Keratinocyte (primary cell): ENCODE results near the gene FIGNL1. TPM values are rescaled to one million over a fixed set of nuclear protein-coding genes. Genes with fewer than 3 reads are reported as not detected.
A peak's percentile ranks its signal among the peaks of the same experiment; 100 is the strongest.

ENCODE experiments used
- DNase-seq: peaks from one replicate; pipeline ENCODE4 v3.0.0-alpha.2; 2011; ENCODE audit warnings: low read depth, missing footprints, low spot score
- FAIRE-seq: peaks from 2 replicates; lab custom pipeline; 2011; peaks lifted over from hg19 to GRCh38; lab: Jason Lieb, UNC
- H2AFZ ChIP-seq: 2 replicates; pipeline ENCODE4 v1.6.0; 2012; ENCODE audit warnings: low read length, control low read depth, inconsistent platforms; ENCODE audit not compliant: control insufficient read depth
- H3K27ac ChIP-seq: 2 replicates; pipeline ENCODE4 v1.5.1; 2011; ENCODE audit warnings: low read length; ENCODE audit not compliant: control insufficient read depth, insufficient read depth
- H3K27me3 ChIP-seq: 3 replicates; pipeline ENCODE4 v1.6.0; 2011; ENCODE audit warnings: low read length; ENCODE audit not compliant: control insufficient read depth, insufficient read depth; ENCODE audit errors: extremely low read depth
- H3K36me3 ChIP-seq, 2 experiments: 2 replicates in 1 of 2; 3 replicates in 1 of 2; pipeline ENCODE4 v1.5.1; 2011; ENCODE audit warnings: low read length in 2 of 2, mild to moderate bottlenecking in 1 of 2; ENCODE audit not compliant: control insufficient read depth in 2 of 2, insufficient read depth in 2 of 2; ENCODE audit errors: extremely low read depth in 1 of 2
- H3K4me1 ChIP-seq: 3 replicates; pipeline ENCODE4 v1.5.1; 2011; ENCODE audit warnings: low read length; ENCODE audit not compliant: control insufficient read depth, insufficient read depth; ENCODE audit errors: extremely low read depth
- H3K4me2 ChIP-seq: 3 replicates; pipeline ENCODE4 v1.6.0; 2011; ENCODE audit warnings: low read depth, low read length; ENCODE audit not compliant: control insufficient read depth, insufficient read depth; ENCODE audit errors: extremely low read depth
- H3K4me3 ChIP-seq, 3 experiments: fragments of 200-600 bp in 1 of 3; sonication (generic) in 1 of 3; 2 replicates in 2 of 3; 3 replicates in 1 of 3; pipeline ENCODE4 v1.5.1; 2011 to 2016; ENCODE audit warnings: low read length in 3 of 3, mild to moderate bottlenecking in 3 of 3, control low read depth in 2 of 3, inconsistent platforms in 1 of 3, low read depth in 1 of 3, mixed read lengths in 1 of 3, mixed run types in 1 of 3, moderate library complexity in 1 of 3; ENCODE audit not compliant: control insufficient read depth in 2 of 3, insufficient read depth in 2 of 3; ENCODE audit errors: extremely low read depth in 1 of 3
- H3K79me2 ChIP-seq: 2 replicates; pipeline ENCODE4 v1.6.0; 2012; ENCODE audit warnings: low read length; ENCODE audit not compliant: control insufficient read depth, insufficient read depth
- H3K9ac ChIP-seq: 3 replicates; pipeline ENCODE4 v1.6.0; 2011; ENCODE audit warnings: low read length; ENCODE audit not compliant: control insufficient read depth, insufficient read depth; ENCODE audit errors: extremely low read depth
- H3K9me1 ChIP-seq: 3 replicates; pipeline ENCODE4 v1.6.0; 2011; ENCODE audit warnings: low read length; ENCODE audit not compliant: control insufficient read depth, insufficient read depth; ENCODE audit errors: extremely low read depth
- H3K9me3 ChIP-seq: 2 replicates; pipeline ENCODE4 v1.5.1; 2012; ENCODE audit warnings: low read depth, low read length; ENCODE audit not compliant: control insufficient read depth
- H4K20me1 ChIP-seq: 3 replicates; pipeline ENCODE4 v1.6.0; 2011; ENCODE audit warnings: low read length; ENCODE audit not compliant: control insufficient read depth, insufficient read depth; ENCODE audit errors: extremely low read depth
- EZH2 ChIP-seq: IDR thresholded peaks from one replicate; pipeline ENCODE4 v1.6.1; 2012; ENCODE audit warnings: inconsistent platforms, mild to moderate bottlenecking, low read length, moderate library complexity
- dilution Hi-C: fragments of 300-500 bp; cut with MboI; formaldehyde crosslinking; loops from one replicate; pipeline ENCODE4 v1.7.0; 2020; ENCODE audit warnings: low sequenced_read_pairs; ENCODE audit not compliant: extremely low pct_ligation_motif_present
- polyA plus RNA-seq, 5 experiments: library from polyadenylated mRNA; depleted of rRNA in 3 of 5; stranded (reverse) in 3 of 5; stranded (forward) in 1 of 5; unstranded in 1 of 5; fragments of >200 nt; gene quantifications; 1 replicate in 1 of 5; 2 replicates in 3 of 5; 3 replicates in 1 of 5; pipeline versions ENCODE4 v1.2.1 to v1.2.3, GENCODE V29; 2011 to 2012; ENCODE audit warnings: missing spikeins in 2 of 5, low read depth in 1 of 5, low replicate concordance in 1 of 5
- TF ChIP-seq, protein P1 (sequence below), 3 experiments: IDR thresholded peaks in 1 of 3; conservative IDR thresholded peaks in 1 of 3; optimal IDR thresholded peaks in 1 of 3; 2 replicates in 2 of 3; 3 replicates in 1 of 3; pipeline versions ENCODE3 to v1.5.1; 2011; ENCODE audit warnings: low read length in 3 of 3, mild to moderate bottlenecking in 3 of 3, moderate library complexity in 2 of 3, control low read depth in 1 of 3, inconsistent platforms in 1 of 3; ENCODE audit not compliant: insufficient read depth in 2 of 3; ENCODE audit errors: extremely low read depth in 1 of 3

FIGNL1 gene
- polyA plus RNA-seq, 1 donor (not counting 4 experiments of a cell fraction or from before 2014, with no cell fraction given), result 12.7 TPM

DNA sequence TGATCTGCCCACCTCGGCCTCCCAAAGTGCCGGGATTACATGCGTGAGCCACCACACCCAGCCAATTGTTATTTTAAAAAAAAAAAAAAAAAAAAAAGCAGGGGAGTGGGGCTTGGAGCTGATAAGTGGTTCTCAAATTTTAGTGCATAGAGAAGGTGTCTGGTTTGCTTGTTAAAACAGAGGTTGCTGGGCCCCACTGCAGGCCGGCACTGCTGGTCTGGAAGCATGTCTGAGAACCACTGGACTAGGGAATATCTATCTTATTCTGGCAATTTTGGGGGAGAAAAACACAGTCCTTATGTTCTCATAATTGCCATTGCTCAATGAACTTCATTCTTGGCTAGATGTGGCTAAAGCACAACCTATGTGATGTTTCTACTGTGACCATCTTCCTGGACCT, 19.0 kb upstream of the FIGNL1 start:
- H3K9me1 ChIP-seq, result no peaks in the 10 kb centered on the region
- dilution Hi-C loops, result no loop called here
- no peak overlapping the region for H3K4me2 ChIP-seq
- DNase-seq, result no peak
- H3K9ac ChIP-seq, result no peak overlapping the region
- no peaks in the 10 kb centered on the region for H3K9me3 ChIP-seq
- no peak overlapping the region for H3K27ac ChIP-seq
- H3K4me1 ChIP-seq, result no peaks in the 10 kb centered on the region
- H3K27me3 ChIP-seq, result peaks cover 10% of the 10 kb centered on the region
- H3K36me3 ChIP-seq, result no peaks in the 10 kb centered on the region
- FAIRE-seq, result no peak
- no peaks in the 10 kb centered on the region for H4K20me1 ChIP-seq
- H3K79me2 ChIP-seq, result no peaks in the 10 kb centered on the region
- H3K4me3 ChIP-seq, result no peak overlapping the region
- H2AFZ ChIP-seq, result no peak overlapping the region
- TF ChIP-seq, protein P1, sequence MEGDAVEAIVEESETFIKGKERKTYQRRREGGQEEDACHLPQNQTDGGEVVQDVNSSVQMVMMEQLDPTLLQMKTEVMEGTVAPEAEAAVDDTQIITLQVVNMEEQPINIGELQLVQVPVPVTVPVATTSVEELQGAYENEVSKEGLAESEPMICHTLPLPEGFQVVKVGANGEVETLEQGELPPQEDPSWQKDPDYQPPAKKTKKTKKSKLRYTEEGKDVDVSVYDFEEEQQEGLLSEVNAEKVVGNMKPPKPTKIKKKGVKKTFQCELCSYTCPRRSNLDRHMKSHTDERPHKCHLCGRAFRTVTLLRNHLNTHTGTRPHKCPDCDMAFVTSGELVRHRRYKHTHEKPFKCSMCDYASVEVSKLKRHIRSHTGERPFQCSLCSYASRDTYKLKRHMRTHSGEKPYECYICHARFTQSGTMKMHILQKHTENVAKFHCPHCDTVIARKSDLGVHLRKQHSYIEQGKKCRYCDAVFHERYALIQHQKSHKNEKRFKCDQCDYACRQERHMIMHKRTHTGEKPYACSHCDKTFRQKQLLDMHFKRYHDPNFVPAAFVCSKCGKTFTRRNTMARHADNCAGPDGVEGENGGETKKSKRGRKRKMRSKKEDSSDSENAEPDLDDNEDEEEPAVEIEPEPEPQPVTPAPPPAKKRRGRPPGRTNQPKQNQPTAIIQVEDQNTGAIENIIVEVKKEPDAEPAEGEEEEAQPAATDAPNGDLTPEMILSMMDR (optimal IDR thresholded peaks at IDR 0.05 in 1 of 3, IDR thresholded peaks at IDR 0.05 in 1 of 3, conservative IDR thresholded peaks at IDR 0.05 in 1 of 3; ENCODE audit: extremely low read depth in 1 of 3, insufficient read depth in 2 of 3, low read length in 3 of 3), result no peak
- TF ChIP-seq EZH2, result no peak

GRCh38 chr7:50467817-50468610, 17.9 kb upstream of the FIGNL1 start:
- Histone ChIP-seq H3K4me1 (no peaks in the 10 kb centered on the region), H3K9ac (no peak overlapping the region), H3K27me3 (peaks cover 11% of the 10 kb centered on the region), H3K4me2 (no peak overlapping the region), H2AFZ (no peak overlapping the region), H3K36me3 (no peaks in the 10 kb centered on the region), H3K9me1 (no peaks in the 10 kb centered on the region), H3K9me3 (no peaks in the 10 kb centered on the region), H3K4me3 (no peak overlapping the region), H4K20me1 (no peaks in the 10 kb centered on the region), H3K79me2 (no peaks in the 10 kb centered on the region), H3K27ac (no peak overlapping the region)
- TF ChIP-seq, protein P1 (optimal IDR thresholded peaks at IDR 0.05 in 1 of 3, IDR thresholded peaks at IDR 0.05 in 1 of 3, conservative IDR thresholded peaks at IDR 0.05 in 1 of 3; ENCODE audit: extremely low read depth in 1 of 3, insufficient read depth in 2 of 3, low read length in 3 of 3), result peak; percentile 82 to 95 (median 92)
- no peak for TF ChIP-seq EZH2
- dilution Hi-C loops, result no loop called here
- FAIRE-seq (peak; percentile 61), DNase-seq (no peak)
